ENCODE results near the gene IGFLR1. TPM values are rescaled to one million over a fixed set of nuclear protein-coding genes. Genes with fewer than 3 reads are reported as not detected.

The IGFLR1 gene
- total RNA-seq, 1 donor, result 0.43 TPM

DNA sequence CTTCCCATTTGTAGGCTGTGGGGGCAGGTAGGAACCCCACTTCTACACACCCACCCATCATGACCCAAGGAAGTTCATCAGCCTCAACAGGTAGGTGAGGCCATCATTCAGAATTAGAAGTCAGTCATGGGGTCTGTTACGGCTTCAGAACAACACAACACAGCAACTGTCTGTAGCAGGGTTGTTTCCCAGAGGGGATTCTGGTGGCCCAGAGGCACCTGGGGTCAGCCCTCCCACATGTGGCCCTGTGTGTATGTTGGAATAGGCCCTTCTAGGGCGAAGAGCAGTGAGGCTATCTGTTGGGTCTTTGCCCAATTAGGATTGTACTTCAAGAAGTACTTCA is 3.4 kb downstream of the IGFLR1 start:
- no peak for DNase-seq (ENCODE audit: low read depth)
- H3K4me3 ChIP-seq (ENCODE audit: low read depth, low read length), result no peak overlapping the region
- TF ChIP-seq, protein P1, sequence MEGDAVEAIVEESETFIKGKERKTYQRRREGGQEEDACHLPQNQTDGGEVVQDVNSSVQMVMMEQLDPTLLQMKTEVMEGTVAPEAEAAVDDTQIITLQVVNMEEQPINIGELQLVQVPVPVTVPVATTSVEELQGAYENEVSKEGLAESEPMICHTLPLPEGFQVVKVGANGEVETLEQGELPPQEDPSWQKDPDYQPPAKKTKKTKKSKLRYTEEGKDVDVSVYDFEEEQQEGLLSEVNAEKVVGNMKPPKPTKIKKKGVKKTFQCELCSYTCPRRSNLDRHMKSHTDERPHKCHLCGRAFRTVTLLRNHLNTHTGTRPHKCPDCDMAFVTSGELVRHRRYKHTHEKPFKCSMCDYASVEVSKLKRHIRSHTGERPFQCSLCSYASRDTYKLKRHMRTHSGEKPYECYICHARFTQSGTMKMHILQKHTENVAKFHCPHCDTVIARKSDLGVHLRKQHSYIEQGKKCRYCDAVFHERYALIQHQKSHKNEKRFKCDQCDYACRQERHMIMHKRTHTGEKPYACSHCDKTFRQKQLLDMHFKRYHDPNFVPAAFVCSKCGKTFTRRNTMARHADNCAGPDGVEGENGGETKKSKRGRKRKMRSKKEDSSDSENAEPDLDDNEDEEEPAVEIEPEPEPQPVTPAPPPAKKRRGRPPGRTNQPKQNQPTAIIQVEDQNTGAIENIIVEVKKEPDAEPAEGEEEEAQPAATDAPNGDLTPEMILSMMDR (IDR thresholded peaks at IDR 0.05; ENCODE audit: insufficient read depth, low read depth, low read length), result no peak

DNA sequence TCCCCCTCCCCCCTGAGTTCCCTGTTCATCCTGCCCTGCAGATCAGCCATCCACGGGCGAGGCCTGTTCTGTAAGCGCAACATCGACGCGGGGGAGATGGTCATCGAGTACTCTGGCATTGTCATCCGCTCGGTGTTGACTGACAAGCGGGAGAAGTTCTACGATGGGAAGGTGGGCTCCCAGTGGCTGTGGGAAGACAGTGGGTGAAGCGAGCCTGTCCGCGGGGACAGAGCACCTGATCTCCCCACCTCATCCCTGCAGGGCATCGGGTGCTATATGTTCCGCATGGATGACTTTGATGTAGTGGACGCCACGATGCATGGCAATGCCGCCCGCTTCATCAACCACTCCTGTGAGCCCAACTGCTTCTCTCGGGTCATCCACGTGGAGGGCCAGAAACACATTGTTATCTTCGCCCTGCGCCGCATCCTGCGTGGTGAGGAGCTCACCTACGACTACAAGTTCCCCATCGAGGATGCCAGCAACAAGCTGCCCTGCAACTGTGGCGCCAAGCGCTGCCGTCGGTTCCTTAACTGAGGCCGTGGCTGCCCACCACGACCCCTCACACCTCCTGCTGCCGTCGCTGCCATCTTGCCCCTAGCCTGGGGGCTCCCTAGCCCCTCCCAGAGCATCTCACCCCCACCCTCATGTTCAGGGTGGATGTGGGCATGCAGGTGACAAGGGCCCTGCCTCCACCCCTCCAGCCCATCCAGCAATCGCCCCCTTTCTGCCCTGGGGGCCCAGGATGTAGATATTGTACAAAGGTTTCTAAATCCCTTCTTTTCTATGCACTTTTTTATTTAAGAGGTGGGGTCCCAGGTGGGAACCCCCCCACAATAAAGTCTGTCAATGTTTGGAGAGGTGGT is 4.0 kb downstream of the IGFLR1 start:
- DNase-seq (ENCODE audit: low read depth), result no peak
- no peak overlapping the region for H3K4me3 ChIP-seq (ENCODE audit: low read depth, low read length)
- TF ChIP-seq, protein P1 (IDR thresholded peaks at IDR 0.05; ENCODE audit: insufficient read depth, low read depth, low read length), result no peak

DNA sequence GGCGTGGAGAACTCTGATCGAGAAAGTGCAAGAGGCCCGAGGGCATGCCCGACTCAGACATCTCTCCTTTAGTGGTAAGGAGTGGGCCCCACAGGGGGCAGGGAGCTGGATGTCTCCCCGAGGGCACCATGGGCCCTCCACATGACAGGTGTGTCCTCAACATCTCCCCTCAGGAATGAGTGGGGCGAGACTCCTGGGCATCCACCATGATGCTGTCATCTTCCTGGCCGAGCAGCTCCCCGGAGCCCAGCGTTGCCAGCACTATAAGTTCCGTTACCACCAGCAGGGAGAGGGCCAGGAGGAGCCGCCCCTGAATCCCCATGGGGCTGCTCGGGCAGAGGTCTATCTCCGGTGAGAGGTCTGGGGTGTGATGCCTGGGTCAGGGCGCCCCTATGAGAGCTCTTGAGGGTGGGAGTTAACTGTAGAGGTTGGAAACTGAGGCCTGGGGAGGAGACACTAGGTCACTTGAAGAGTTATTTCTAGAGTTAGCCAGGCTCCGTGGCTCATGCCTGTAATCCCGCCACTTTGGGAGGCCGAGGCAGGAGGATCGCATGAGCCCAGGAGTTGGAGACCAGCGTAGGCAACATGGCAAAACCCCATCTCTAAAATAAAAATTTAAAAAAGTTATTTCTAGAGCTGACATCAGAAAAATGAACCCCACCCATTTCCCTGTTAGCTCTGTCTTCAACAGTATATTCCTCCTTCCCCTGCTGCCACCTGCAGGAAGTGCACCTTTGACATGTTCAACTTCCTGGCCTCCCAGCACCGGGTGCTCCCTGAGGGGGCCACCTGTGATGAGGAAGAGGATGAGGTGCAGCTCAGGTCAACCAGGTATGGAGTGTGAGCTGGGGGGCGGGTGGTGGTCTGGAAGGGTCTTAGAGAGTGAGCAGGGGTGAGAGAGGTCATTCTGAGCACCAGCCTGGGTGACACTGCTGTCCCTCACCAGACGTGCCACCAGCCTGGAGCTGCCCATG is 5.1 kb downstream of the IGFLR1 start:
- DNase-seq (ENCODE audit: low read depth), result no peak
- TF ChIP-seq, protein P1 (IDR thresholded peaks at IDR 0.05; ENCODE audit: insufficient read depth, low read depth, low read length), result no peak
- no peak overlapping the region for H3K4me3 ChIP-seq (ENCODE audit: low read depth, low read length)

DNA sequence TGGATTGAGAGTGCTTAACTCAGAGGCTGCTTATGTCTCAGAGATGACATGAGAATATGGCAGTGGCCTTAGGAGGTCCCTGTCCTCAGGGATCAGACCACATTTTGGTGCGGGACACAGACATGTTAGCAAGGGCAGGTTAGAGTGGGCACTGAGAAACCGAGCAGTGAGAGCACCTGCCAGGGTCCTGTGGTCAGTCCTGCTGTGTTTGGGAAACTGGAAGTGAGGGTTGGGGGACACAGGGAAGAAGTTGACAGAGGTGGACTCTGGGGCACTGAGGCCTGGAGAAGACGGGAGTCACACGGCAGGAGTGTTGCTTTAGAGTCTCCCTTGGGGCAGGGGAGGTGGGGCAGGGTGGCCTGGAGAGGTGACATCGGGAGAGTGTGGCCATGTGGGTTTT is 7.4 kb downstream of the IGFLR1 start:
- DNase-seq (ENCODE audit: low read depth), result no peak
- TF ChIP-seq, protein P1 (IDR thresholded peaks at IDR 0.05; ENCODE audit: insufficient read depth, low read depth, low read length), result no peak
- no peak overlapping the region for H3K4me3 ChIP-seq (ENCODE audit: low read depth, low read length)

DNA sequence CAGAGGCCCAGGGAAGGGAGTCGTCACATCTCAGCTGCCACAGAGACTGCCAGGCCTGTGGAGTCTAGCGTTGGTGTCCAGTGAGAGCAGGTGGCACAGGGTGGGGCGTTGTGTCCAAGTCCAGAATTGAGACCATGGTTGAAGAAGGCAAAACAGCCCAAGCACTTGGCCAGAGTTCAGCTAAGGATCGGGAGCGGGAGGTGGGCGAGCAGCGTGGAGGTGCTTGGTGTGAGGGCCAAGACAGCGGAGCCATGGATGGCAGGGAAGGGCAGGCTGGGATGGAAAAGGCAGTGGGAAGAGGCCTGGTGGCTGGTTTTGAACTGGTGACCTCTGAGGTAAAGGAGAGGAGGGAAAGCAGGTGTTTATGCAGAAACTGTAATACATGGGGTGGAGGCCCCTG is 8.0 kb downstream of the IGFLR1 start:
- H3K4me3 ChIP-seq (ENCODE audit: low read depth, low read length), result no peak overlapping the region
- no peak for DNase-seq (ENCODE audit: low read depth)
- TF ChIP-seq, protein P1 (IDR thresholded peaks at IDR 0.05; ENCODE audit: insufficient read depth, low read depth, low read length), result no peak

DNA sequence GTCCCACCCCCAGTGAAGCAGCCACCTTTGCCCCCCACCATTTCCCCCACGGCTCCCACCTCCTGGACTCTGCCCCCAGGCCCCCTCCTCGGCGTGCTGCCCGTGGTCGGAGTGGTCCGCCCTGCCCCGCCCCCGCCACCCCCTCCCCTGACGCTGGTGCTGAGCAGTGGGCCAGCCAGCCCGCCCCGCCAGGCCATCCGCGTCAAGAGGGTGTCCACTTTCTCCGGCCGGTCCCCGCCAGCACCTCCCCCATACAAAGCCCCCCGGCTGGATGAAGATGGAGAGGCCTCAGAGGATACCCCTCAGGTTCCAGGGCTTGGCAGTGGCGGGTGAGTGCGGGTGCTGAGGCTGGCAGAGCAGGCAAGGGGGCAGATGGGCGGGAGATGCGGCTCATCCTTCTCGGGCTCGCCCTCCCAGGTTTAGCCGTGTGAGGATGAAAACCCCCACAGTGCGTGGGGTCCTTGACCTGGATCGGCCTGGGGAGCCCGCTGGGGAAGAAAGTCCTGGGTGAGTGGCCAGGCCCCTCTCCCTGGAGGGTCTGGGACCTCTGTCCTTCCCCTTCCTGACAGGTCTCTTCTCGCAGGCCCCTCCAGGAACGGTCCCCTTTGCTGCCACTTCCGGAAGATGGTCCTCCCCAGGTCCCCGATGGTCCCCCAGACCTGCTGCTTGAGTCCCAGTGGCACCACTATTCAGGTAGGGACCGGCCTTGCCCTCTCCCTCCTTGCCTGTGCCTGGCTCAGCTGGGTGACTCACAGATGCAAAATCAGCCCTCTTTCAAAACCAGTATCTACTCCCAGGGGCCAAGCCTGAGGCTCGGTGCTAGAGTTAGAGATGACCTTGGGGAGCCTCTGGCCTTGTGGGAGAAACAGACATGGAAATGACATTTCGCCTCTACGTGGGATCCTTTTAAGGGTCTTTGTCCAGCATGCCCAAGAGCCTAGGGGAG is 8.8 kb downstream of the IGFLR1 start:
- no peak for DNase-seq (ENCODE audit: low read depth)
- TF ChIP-seq, protein P1 (IDR thresholded peaks at IDR 0.05; ENCODE audit: insufficient read depth, low read depth, low read length), result no peak
- H3K4me3 ChIP-seq (ENCODE audit: low read depth, low read length), result no peak overlapping the region
